22Rv1 (cell line): ENCODE data around the gene ADAP1.
A peak's percentile ranks its signal among the peaks of the same experiment; 100 is the strongest.

Experiments
- H3K27ac ChIP-seq: fragments of 450-650 bp; 2 replicates; pipeline ENCODE4 v1.5.1; 2017
- ZFX ChIP-seq: fragments of 450-650 bp; IDR thresholded peaks from 2 replicates; pipeline ENCODE4 v1.6.1; 2017; ENCODE audit warnings: antibody characterized with exemption, borderline replicate concordance
- TF ChIP-seq, protein P1 (sequence below): fragments of 450-650 bp; IDR thresholded peaks from 2 replicates; pipeline ENCODE4 v1.5.1; 2017; ENCODE audit warnings: mild to moderate bottlenecking

Gene ADAP1

DNA sequence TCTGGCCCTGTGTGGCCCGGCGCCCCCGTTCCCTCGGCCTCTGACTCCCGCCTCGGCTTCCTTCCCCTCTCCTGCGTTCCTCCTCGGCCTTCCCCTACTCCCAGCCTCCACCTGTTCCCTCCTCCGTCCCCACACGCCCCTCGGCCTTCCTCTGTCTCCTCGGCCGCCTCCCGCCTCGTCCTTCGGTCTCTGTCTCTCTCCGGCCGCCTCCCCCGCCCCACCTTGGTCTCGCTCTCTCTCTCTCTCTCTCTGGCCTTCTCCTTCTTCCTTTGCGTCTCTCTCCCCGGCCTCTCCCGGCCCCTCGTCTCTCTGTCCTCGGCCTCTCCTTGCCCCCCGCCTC, 77.5 kb downstream of the ADAP1 start:
- TF ChIP-seq, protein P1, sequence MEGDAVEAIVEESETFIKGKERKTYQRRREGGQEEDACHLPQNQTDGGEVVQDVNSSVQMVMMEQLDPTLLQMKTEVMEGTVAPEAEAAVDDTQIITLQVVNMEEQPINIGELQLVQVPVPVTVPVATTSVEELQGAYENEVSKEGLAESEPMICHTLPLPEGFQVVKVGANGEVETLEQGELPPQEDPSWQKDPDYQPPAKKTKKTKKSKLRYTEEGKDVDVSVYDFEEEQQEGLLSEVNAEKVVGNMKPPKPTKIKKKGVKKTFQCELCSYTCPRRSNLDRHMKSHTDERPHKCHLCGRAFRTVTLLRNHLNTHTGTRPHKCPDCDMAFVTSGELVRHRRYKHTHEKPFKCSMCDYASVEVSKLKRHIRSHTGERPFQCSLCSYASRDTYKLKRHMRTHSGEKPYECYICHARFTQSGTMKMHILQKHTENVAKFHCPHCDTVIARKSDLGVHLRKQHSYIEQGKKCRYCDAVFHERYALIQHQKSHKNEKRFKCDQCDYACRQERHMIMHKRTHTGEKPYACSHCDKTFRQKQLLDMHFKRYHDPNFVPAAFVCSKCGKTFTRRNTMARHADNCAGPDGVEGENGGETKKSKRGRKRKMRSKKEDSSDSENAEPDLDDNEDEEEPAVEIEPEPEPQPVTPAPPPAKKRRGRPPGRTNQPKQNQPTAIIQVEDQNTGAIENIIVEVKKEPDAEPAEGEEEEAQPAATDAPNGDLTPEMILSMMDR, result no peak
- TF ChIP-seq ZFX, result no peak
- H3K27ac ChIP-seq, result peak overlapping the region; percentile 80

GRCh38 chr7:876077-876971, 78.2 kb downstream of the ADAP1 start, which contains the start of gene GET4:
Gene GET4 (plus strand): TSS chr7:876554. CDS start chr7:876646, 92 bp downstream.
- H3K27ac ChIP-seq, result peak within 1 kb of the TSS; percentile 80

DNA sequence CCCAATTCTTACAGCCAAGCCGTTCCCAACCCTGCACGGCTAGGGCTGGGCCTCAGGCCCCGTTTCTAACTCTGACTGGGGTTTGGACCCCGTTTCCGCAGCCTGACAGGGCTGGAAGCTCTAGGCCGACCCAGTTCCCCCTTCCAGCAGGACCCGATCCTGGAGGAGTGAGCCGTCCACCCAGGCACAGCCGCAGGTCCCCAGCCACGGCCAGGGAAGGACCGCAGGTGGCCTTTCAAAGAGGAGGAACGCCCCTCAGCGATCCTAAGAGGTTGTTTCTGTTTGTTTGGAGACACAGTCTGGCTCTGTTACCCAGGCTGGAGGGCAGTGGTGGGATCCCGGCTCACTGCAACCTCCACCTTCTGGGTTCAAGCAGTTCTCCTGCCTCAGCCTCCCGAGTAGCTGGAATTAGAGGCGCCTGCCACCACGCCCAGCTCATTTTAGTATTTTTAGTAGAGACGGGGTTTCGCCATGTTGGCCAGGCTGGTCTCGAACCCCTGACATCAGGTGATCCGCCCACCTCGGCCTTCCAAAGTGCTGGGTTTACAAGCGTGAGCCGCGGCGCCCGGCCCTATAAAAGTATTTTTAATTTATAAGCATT, 78.9 kb downstream of the ADAP1 start:
- TF ChIP-seq ZFX, result no peak
- TF ChIP-seq, protein P1, result no peak
- peak overlapping the region; percentile 80 for H3K27ac ChIP-seq

More at GRCh38 chr7:876077-876971, 78.2 kb downstream of the ADAP1 start, which contains the start of gene GET4:
- TF ChIP-seq, protein P1, result 0 out of 2 replicates have a peak, but pooled peaks have one; percentile 30
- TF ChIP-seq ZFX, result no peak

- H3K27ac ChIP-seq, result peak overlapping the region; percentile 80
These were observed 79.4 kb downstream of the ADAP1 start for GRCh38 chr7:875051-875450.

GRCh38 chr7:874031-874749, 80.3 kb downstream of the ADAP1 start:
- H3K27ac ChIP-seq, result peak overlapping the region; percentile 56
- TF ChIP-seq ZFX, result no peak
- TF ChIP-seq, protein P1, result no peak

More at GRCh38 chr7:875051-875450, 79.4 kb downstream of the ADAP1 start:
- TF ChIP-seq, protein P1, result no peak
- no peak for TF ChIP-seq ZFX

GRCh38 chr7:873367-874002, 81.0 kb downstream of the ADAP1 start:
- peak overlapping the region; percentile 56 for H3K27ac ChIP-seq
- TF ChIP-seq, protein P1, result peak; percentile 100
- TF ChIP-seq ZFX, result no peak

- peak overlapping the region; percentile 56; the same call in 1 of the 2 replicates for H3K27ac ChIP-seq
These were observed 81.8 kb downstream of the ADAP1 start for GRCh38 chr7:872685-873084.
